Dendritic cell treated with granulocyte-macrophage colony-stimulating factor and Interleukin-4, amounts not matched to agents 40 ng/mL and 50 ng/mL, for 4 days (primary cell): ENCODE data around the gene CGN.

Experiments
- H3K27ac Mint-ChIP-seq: one replicate; pipeline ENCODE4 v1.8.0; 2022; ENCODE audit warnings: mild to moderate bottlenecking, mixed read lengths
- H3K27me3 Mint-ChIP-seq: one replicate; pipeline ENCODE4 v1.8.0; 2022; ENCODE audit warnings: mild to moderate bottlenecking, mixed read lengths
- H3K36me3 Mint-ChIP-seq: one replicate; pipeline ENCODE4 v1.8.0; 2022; ENCODE audit warnings: low read depth, mixed read lengths
- H3K4me1 Mint-ChIP-seq: one replicate; pipeline ENCODE4 v1.8.0; 2022; ENCODE audit warnings: low read depth, mixed read lengths
- H3K4me3 Mint-ChIP-seq: one replicate; pipeline ENCODE4 v1.8.0; 2022; ENCODE audit warnings: mild to moderate bottlenecking, moderate library complexity, mixed read lengths
- H3K9me3 Mint-ChIP-seq: one replicate; pipeline ENCODE4 v1.8.0; 2022; ENCODE audit warnings: mixed read lengths
- intact Hi-C: fragments of 100-400 bp; cut with micrococcal nuclease; formaldehyde crosslinking; loops from one replicate; pipeline ENCODE4 v1.15.0; 2022

CGN gene

GRCh38 chr1:151523326-151523725 is 12.1 kb downstream of the CGN start:
- intact Hi-C loops = no loop called here
- H3K4me3 Mint-ChIP-seq = no peak overlapping the region
- no peaks in the 10 kb centered on the region for H3K9me3 Mint-ChIP-seq
- H3K27me3 Mint-ChIP-seq = peaks cover 4% of the 10 kb centered on the region
- H3K36me3 Mint-ChIP-seq = no peaks in the 10 kb centered on the region
- no peaks in the 10 kb centered on the region for H3K4me1 Mint-ChIP-seq
- no peak overlapping the region for H3K27ac Mint-ChIP-seq

GRCh38 chr1:151524736-151525135 is 13.5 kb downstream of the CGN start:
- intact Hi-C loops = no loop called here
- Mint-ChIP-seq H3K9me3 (no peaks in the 10 kb centered on the region), H3K27me3 (peaks cover 8% of the 10 kb centered on the region), H3K36me3 (no peaks in the 10 kb centered on the region), H3K27ac (no peak overlapping the region), H3K4me3 (no peak overlapping the region), H3K4me1 (no peaks in the 10 kb centered on the region)

DNA sequence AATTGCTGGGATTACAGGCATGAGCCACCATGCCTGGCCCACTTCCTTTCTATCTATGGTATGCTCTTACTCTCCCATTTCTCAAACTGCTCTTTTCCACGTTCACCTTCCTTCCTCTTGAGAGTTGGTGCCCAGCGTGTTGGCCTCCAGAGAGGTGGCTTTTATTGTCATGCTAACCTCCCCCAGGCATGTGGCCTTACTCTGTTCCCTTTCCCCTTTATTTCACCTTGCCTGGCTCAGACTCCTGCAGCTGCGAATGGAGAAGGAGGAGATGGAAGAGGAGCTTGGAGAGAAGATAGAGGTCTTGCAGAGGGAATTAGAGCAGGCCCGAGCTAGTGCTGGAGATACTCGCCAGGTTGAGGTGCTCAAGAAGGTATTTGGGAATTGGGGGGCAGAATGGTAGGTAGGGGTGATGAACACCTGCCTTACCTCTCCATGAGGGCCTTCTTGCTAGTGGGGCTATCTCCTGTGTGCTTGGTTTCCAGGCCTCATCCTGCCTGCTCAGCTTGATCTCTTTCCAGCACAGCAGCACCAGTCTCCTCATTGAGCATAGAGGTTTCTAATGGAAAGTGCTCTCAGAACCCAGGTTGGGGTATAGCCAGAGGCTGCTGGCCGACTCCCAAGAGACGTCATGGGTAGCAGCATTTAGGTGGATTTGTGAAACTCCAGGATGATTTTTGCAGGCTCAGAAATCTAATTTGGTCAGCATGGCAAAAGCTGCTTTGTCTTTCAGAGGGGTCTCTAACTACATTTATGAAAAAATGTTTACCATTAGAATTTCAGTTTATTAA is 15.7 kb downstream of the CGN start:
- Mint-ChIP-seq H3K27me3 (peaks cover 6% of the 10 kb centered on the region), H3K4me3 (no peak overlapping the region), H3K9me3 (no peaks in the 10 kb centered on the region)

DNA sequence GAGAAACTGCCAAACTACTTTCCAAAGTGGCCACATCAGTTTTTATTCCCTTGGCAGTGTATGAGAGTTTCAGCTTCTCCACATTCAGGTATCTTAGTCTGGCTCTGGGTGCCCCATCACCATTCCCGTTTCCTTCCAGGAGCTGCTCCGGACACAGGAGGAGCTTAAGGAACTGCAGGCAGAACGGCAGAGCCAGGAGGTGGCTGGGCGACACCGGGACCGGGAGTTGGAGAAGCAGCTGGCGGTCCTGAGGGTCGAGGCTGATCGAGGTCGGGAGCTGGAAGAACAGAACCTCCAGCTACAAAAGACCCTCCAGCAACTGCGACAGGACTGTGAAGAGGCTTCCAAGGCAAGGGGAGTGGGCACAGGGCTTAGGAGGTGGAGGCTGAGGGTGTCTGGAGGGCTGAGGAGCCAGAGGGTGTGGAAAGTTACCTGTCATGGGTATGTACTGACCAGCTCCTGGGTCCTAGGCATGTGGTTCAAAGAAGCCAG is 18.1 kb downstream of the CGN start:
- no peak overlapping the region for H3K4me3 Mint-ChIP-seq
- no peak overlapping the region for H3K27ac Mint-ChIP-seq
- H3K4me1 Mint-ChIP-seq = no peaks in the 10 kb centered on the region
- H3K27me3 Mint-ChIP-seq = peaks cover 4% of the 10 kb centered on the region
- intact Hi-C loops = no loop called here
- H3K36me3 Mint-ChIP-seq = no peaks in the 10 kb centered on the region
- H3K9me3 Mint-ChIP-seq = no peaks in the 10 kb centered on the region

More for the DNA sequence above, 15.7 kb downstream of the CGN start:
- no peak overlapping the region for H3K27ac Mint-ChIP-seq
- intact Hi-C loops = loop anchor here (1.0 kb wide), 1 partner anchor 19 kb away; no protein-coding TSS in a partner anchor
- no peaks in the 10 kb centered on the region for H3K36me3 Mint-ChIP-seq
- no peaks in the 10 kb centered on the region for H3K4me1 Mint-ChIP-seq

DNA sequence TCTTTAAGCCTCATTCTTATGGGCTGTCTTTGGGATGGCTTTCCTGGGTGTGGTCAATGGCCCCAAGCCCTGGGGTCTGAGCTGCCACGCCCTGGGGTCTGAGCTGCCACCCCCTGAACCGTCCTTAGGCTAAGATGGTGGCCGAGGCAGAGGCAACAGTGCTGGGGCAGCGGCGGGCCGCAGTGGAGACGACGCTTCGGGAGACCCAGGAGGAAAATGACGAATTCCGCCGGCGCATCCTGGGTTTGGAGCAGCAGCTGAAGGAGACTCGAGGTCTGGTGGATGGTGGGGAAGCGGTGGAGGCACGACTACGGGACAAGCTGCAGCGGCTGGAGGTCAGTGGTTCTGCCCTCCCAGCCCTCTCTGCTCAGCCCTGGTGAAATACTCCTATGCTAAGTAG is 18.6 kb downstream of the CGN start:
- H3K4me3 Mint-ChIP-seq = no peak overlapping the region
- intact Hi-C loops = no loop called here
- H3K4me1 Mint-ChIP-seq = no peaks in the 10 kb centered on the region
- no peak overlapping the region for H3K27ac Mint-ChIP-seq
- H3K27me3 Mint-ChIP-seq = peaks cover 4% of the 10 kb centered on the region
- no peaks in the 10 kb centered on the region for H3K36me3 Mint-ChIP-seq
- H3K9me3 Mint-ChIP-seq = no peaks in the 10 kb centered on the region

DNA sequence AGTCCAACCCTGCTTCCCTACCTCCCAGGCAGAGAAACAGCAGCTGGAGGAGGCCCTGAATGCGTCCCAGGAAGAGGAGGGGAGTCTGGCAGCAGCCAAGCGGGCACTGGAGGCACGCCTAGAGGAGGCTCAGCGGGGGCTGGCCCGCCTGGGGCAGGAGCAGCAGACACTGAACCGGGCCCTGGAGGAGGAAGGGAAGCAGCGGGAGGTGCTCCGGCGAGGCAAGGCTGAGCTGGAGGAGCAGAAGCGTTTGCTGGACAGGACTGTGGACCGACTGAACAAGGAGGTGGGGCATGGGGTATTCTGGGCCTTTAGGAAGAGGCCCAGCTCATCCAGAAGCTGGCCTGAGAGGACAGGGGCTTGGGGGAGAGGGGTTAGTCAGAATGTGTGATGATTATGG is 19.3 kb downstream of the CGN start:
- Mint-ChIP-seq H3K27me3 (peaks cover 4% of the 10 kb centered on the region), H3K4me3 (no peak overlapping the region), H3K9me3 (no peaks in the 10 kb centered on the region), H3K4me1 (no peaks in the 10 kb centered on the region), H3K36me3 (no peaks in the 10 kb centered on the region), H3K27ac (no peak overlapping the region)
- intact Hi-C loops = no loop called here

- H3K27ac Mint-ChIP-seq = no peak overlapping the region
- H3K4me1 Mint-ChIP-seq = peaks cover 11% of the 10 kb centered on the region
- no peaks in the 10 kb centered on the region for H3K9me3 Mint-ChIP-seq
- intact Hi-C loops = loop anchor here (1.0 kb wide), 2 partner anchors 201 to 302 kb away; no protein-coding TSS in a partner anchor
- no peaks in the 10 kb centered on the region for H3K36me3 Mint-ChIP-seq
- no peak overlapping the region for H3K4me3 Mint-ChIP-seq
- peaks cover 16% of the 10 kb centered on the region for H3K27me3 Mint-ChIP-seq
Observed at GRCh38 chr1:151533870-151534269, 22.7 kb downstream of the CGN start.

GRCh38 chr1:151534662-151535278 is 23.6 kb downstream of the CGN start:
- peaks cover 11% of the 10 kb centered on the region for H3K27me3 Mint-ChIP-seq
- no peak overlapping the region for H3K4me3 Mint-ChIP-seq
- H3K4me1 Mint-ChIP-seq = peaks cover 17% of the 10 kb centered on the region
- intact Hi-C loops = loop anchor here (1.0 kb wide), 2 partner anchors 201 to 302 kb away; no protein-coding TSS in a partner anchor
- no peaks in the 10 kb centered on the region for H3K9me3 Mint-ChIP-seq
- H3K36me3 Mint-ChIP-seq = no peaks in the 10 kb centered on the region
- H3K27ac Mint-ChIP-seq = no peak overlapping the region

- Mint-ChIP-seq H3K9me3 (no peaks in the 10 kb centered on the region), H3K27ac (no peak overlapping the region), H3K36me3 (peaks cover 7% of the 10 kb centered on the region), H3K4me1 (peaks cover 24% of the 10 kb centered on the region), H3K27me3 (peaks cover 14% of the 10 kb centered on the region), H3K4me3 (no peak overlapping the region)
- intact Hi-C loops = no loop called here
Observed at GRCh38 chr1:151535326-151536271, 24.4 kb downstream of the CGN start.

- no peak overlapping the region for H3K4me3 Mint-ChIP-seq
- peak overlapping the region; percentile 13 for H3K27ac Mint-ChIP-seq
- peaks cover 8% of the 10 kb centered on the region for H3K36me3 Mint-ChIP-seq
- H3K9me3 Mint-ChIP-seq = no peaks in the 10 kb centered on the region
- H3K27me3 Mint-ChIP-seq = peaks cover 23% of the 10 kb centered on the region
- H3K4me1 Mint-ChIP-seq = peaks cover 33% of the 10 kb centered on the region
- intact Hi-C loops = no loop called here
Observed at GRCh38 chr1:151536499-151536898, 25.3 kb downstream of the CGN start.

- Mint-ChIP-seq H3K27ac (no peak overlapping the region), H3K4me1 (peaks cover 38% of the 10 kb centered on the region), H3K36me3 (peaks cover 8% of the 10 kb centered on the region), H3K27me3 (peaks cover 30% of the 10 kb centered on the region), H3K9me3 (no peaks in the 10 kb centered on the region), H3K4me3 (no peak overlapping the region)
- intact Hi-C loops = no loop called here
Observed at GRCh38 chr1:151537112-151537511, 25.9 kb downstream of the CGN start.

DNA sequence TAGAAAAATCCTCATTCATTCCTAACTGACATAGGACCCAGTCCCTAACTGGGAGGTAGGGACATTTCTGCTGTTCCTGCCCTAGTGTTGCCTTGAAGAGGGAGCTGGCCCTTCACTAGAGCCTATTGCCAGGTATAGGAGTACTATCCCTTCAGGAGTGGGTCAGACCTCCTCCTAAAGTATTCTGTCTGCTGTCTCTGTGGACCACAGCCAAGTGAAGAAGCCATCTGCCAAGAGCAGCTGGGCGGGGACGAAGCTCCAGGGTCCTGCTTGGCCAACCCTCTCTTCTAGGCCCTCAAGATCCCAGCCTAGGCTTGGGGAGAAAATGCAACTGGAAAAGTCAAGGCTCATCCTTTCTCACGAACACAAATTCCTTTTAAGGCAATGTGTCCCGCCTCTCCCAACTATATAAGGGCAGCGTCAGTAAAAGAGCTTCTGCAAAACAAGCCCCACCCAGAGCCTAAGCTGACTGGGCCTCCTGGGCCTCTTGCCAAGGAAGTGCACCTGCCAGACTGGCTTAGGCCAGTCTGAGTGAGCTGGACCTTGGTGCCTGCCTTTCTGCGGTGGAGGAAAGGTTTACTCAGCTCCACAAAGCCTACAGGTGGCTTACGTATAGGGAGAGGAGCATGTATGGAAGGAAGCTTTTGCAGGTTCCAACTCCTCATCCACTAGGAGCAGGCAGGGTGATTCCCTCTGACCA is 28.3 kb downstream of the CGN start:
- peaks cover 8% of the 10 kb centered on the region for H3K36me3 Mint-ChIP-seq
- H3K4me3 Mint-ChIP-seq = peak overlapping the region; percentile 93
- peaks cover 38% of the 10 kb centered on the region for H3K4me1 Mint-ChIP-seq

More for the DNA sequence above, 28.3 kb downstream of the CGN start:
- intact Hi-C loops = loop anchor here (2.0 kb wide), 1 partner anchor 73 kb away; the partner anchor contains the start of gene SNX27
- no peaks in the 10 kb centered on the region for H3K9me3 Mint-ChIP-seq
- peaks cover 38% of the 10 kb centered on the region for H3K27me3 Mint-ChIP-seq
- H3K27ac Mint-ChIP-seq = peak overlapping the region; percentile 86
